HG02970 (cell line): ENCODE measurements around the gene MPZL1.

ENCODE experiments used
- ATAC-seq: cut with Tn5 transposase; IDR thresholded peaks from one replicate; pipeline ENCODE4 v1.9.1; 2021; ENCODE audit warnings: mild to moderate bottlenecking, moderate library complexity, moderate number of reproducible peaks; ENCODE audit not compliant: unreplicated experiment, low FRiP score

Gene MPZL1

GRCh38 chr1:167772436-167772835, 50.7 kb downstream of the MPZL1 start:
- no peak for ATAC-seq

GRCh38 chr1:167773516-167773915, 51.7 kb downstream of the MPZL1 start:
- ATAC-seq = no peak

- ATAC-seq = no peak
These were observed 52.9 kb downstream of the MPZL1 start for GRCh38 chr1:167774710-167775109.

GRCh38 chr1:167775178-167775577, 53.4 kb downstream of the MPZL1 start:
- no peak for ATAC-seq

- ATAC-seq = no peak
These were observed 54.4 kb downstream of the MPZL1 start for GRCh38 chr1:167776151-167776550.

- no peak for ATAC-seq
These were observed 55.0 kb downstream of the MPZL1 start for GRCh38 chr1:167776616-167777268.

GRCh38 chr1:167777269-167777650, 55.5 kb downstream of the MPZL1 start:
- ATAC-seq = no peak

- no peak for ATAC-seq
These were observed 59.8 kb downstream of the MPZL1 start for GRCh38 chr1:167781558-167781957.

- ATAC-seq = no peak
These were observed 61.2 kb downstream of the MPZL1 start for GRCh38 chr1:167782946-167783345.

GRCh38 chr1:167784876-167785550, 63.2 kb downstream of the MPZL1 start:
- no peak for ATAC-seq

- ATAC-seq = no peak
These were observed 64.7 kb downstream of the MPZL1 start for GRCh38 chr1:167786502-167786901.

GRCh38 chr1:167789501-167789900, 67.7 kb downstream of the MPZL1 start:
- no peak for ATAC-seq

GRCh38 chr1:167790117-167790516, 68.3 kb downstream of the MPZL1 start:
- ATAC-seq = no peak

- no peak for ATAC-seq
These were observed 69.8 kb downstream of the MPZL1 start for GRCh38 chr1:167791281-167792187.

- ATAC-seq = no peak
These were observed 70.4 kb downstream of the MPZL1 start for GRCh38 chr1:167792188-167792565.

GRCh38 chr1:167794043-167794442, 72.3 kb downstream of the MPZL1 start:
- no peak for ATAC-seq

- no peak for ATAC-seq
These were observed 74.3 kb downstream of the MPZL1 start for GRCh38 chr1:167795810-167796740.

GRCh38 chr1:167797015-167797414, 75.2 kb downstream of the MPZL1 start:
- no peak for ATAC-seq

- ATAC-seq = no peak
These were observed 77.2 kb downstream of the MPZL1 start for GRCh38 chr1:167798952-167799351.

- ATAC-seq = no peak
These were observed 78.0 kb downstream of the MPZL1 start for GRCh38 chr1:167799747-167800146.
